IPS-20b (cell line): ENCODE results near the gene TAS1R3.
"Not testable (repeated sequence)": the region's sequence is repeated elsewhere in the genome, so short reads cannot be mapped to it uniquely, and the experiment has no call there.

Experiments used
- H3K27ac ChIP-seq: one replicate; pipeline ENCODE4 v1.5.1; 2013; ENCODE audit warnings: low read length
- H3K27me3 ChIP-seq: 2 replicates; pipeline ENCODE4 v1.6.1; 2013; ENCODE audit warnings: mild to moderate bottlenecking, low read length, inconsistent platforms; ENCODE audit not compliant: insufficient read depth
- H3K36me3 ChIP-seq: 2 replicates; pipeline ENCODE4 v1.6.1; 2013; ENCODE audit warnings: low read depth, mild to moderate bottlenecking, inconsistent platforms, low read length, moderate library complexity; ENCODE audit not compliant: insufficient read depth
- H3K4me1 ChIP-seq: 2 replicates; pipeline ENCODE4 v1.6.1; 2013; ENCODE audit warnings: mild to moderate bottlenecking, control low read depth, inconsistent platforms, low read length, moderate library complexity; ENCODE audit not compliant: insufficient read depth
- H3K4me3 ChIP-seq: 2 replicates; pipeline ENCODE4 v1.5.1; 2013; ENCODE audit warnings: mild to moderate bottlenecking, low read length, inconsistent platforms
- H3K9ac ChIP-seq: 2 replicates; pipeline ENCODE4 v1.6.1; 2013; ENCODE audit warnings: low read depth, mild to moderate bottlenecking, inconsistent platforms, low read length, moderate library complexity
- H3K9me3 ChIP-seq: 2 replicates; pipeline ENCODE4 v1.6.1; 2013; ENCODE audit warnings: mild to moderate bottlenecking, low read depth, low read length, inconsistent platforms; ENCODE audit not compliant: insufficient read depth

Gene TAS1R3

DNA sequence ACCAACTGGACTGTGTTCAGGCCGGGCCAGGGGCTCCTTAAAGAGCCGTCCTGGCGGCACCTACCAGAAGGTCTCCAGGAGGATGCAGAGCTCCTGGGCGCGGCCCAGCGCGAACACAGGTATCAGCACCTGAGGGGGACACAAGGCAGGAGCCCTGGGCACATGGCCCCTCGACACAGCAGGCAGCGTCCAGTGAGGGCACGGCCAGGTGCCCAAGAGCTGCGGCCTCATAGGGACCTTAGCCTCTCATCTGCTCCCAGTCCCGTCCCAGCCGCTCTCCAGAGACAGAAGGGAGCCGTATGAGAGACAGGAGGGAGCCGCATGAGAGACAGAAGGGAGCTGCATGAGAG lies 16.9 kb upstream of the TAS1R3 start:
- H3K36me3 ChIP-seq = peaks cover 64% of the 10 kb centered on the region
- no peak overlapping the region for H3K4me3 ChIP-seq
- H3K27me3 ChIP-seq = no peaks in the 10 kb centered on the region
- no peak overlapping the region for H3K9ac ChIP-seq
- no peaks in the 10 kb centered on the region for H3K9me3 ChIP-seq
- H3K27ac ChIP-seq = no peak overlapping the region
- peaks cover 11% of the 10 kb centered on the region for H3K4me1 ChIP-seq

DNA sequence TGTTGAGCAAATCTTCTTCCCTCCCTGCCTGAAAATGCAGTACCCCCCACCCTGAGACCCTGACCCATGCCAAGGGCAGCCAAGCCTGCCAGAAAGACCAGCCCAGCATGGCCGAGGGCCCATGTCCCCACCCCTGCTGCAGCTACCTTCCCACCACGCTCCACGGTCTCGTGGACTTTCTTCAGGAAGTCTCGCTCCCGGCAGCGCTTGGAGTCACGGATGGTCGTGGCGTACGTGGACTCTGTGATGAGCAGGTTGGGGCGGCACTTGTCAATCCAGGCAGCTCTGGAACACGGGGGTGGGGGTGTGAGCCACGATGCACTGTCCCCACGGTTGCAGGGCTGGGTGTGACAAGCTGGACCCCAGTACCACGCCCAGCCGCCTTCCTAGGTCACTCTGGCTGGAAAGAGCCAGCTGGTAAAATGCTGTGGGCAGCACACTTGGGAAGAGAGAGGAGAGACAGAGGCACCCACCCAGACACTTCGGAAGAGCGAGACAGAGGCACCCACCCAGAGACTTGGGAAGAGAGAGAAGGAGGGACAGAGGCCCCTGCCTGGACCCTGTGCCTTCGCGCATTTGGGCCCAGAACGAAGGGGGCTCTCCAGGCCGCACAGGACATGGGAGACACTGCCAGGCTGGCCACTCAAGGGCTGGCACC lies 16.3 kb upstream of the TAS1R3 start:
- Histone ChIP-seq H3K4me3 (peak overlapping the region; percentile 33; the same call in 1 of the 2 replicates), H3K27ac (no peak overlapping the region), H3K9me3 (no peaks in the 10 kb centered on the region), H3K4me1 (peaks cover 11% of the 10 kb centered on the region), H3K9ac (peak overlapping the region; percentile 79; the same call in 1 of the 2 replicates), H3K36me3 (peaks cover 70% of the 10 kb centered on the region), H3K27me3 (no peaks in the 10 kb centered on the region)

DNA sequence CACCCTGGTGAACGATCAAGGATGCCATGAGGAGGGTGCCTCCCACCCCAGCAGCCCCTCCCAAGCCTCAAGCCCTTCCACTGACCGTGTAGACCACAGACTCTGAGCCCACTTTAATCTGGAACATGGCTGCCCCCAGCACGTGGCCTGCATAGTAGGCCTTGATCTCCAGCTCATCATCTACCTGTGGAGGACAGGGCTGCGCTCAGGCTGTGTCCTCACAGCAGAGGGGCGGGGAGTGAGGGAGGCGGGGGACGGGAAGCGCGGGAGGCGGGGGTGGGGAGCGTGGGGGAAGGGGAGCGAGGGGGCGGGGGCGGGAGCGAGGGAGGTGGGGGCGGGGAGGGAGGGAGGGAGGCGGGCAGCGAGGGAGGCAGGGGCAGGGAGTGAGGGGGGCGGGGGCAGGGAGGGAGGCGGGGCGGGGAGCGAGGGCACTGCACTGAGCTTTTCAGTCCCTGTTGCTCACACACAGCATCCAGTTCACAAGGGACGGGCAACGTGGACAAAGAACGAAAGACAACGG lies 15.6 kb upstream of the TAS1R3 start:
- peaks cover 7% of the 10 kb centered on the region for H3K4me1 ChIP-seq
- H3K4me3 ChIP-seq = peak overlapping the region; percentile 38; the same call in 1 of the 2 replicates
- H3K27me3 ChIP-seq = no peaks in the 10 kb centered on the region
- H3K27ac ChIP-seq = no peak overlapping the region
- no peaks in the 10 kb centered on the region for H3K9me3 ChIP-seq
- peaks cover 70% of the 10 kb centered on the region for H3K36me3 ChIP-seq
- H3K9ac ChIP-seq = peak overlapping the region; percentile 79; the same call in 1 of the 2 replicates

DNA sequence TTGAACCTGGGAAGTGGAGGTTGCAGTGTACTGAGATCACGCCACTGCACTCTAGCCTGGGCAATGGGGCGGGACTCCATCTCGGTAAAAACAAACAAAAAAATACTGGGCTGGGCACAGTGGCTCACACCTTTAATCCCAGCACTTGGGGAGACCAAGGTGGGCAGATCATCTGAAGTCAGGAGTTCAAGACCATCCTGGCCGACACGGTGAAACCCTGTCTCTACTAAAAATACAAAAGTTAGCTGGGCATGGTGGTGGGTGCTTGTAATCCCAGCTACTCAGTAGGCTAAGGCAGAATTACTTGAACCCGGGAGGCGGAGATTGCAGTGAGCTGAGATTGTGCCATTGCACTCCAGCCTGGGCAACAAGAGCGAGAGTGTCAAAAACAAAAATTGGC lies 14.9 kb upstream of the TAS1R3 start:
- not testable (repeated sequence) for H3K9me3 ChIP-seq, H3K9ac ChIP-seq, H3K4me1 ChIP-seq, H3K4me3 ChIP-seq, H3K27me3 ChIP-seq, H3K27ac ChIP-seq
- peaks cover 66% of the 10 kb centered on the region for H3K36me3 ChIP-seq

DNA sequence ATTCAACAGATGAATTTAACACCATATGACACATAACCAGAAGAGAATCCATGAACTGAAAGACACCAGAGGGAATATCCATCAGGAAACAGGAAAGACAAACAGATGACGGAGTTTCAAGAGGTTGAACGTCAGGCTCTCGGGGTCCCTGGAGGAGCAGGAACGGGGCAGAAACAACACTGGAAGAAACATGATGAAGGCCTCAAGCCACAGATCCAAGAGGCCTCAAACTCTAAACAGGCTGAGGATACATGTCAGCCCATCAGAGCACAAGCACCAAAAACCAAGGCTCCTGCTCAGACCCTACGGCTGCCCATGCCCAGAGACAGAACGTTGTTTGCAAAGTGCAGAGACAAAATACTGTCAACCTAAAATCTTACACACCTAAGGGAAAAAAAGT lies 13.7 kb upstream of the TAS1R3 start:
- Histone ChIP-seq H3K27ac (no peak overlapping the region), H3K27me3 (no peaks in the 10 kb centered on the region)

DNA sequence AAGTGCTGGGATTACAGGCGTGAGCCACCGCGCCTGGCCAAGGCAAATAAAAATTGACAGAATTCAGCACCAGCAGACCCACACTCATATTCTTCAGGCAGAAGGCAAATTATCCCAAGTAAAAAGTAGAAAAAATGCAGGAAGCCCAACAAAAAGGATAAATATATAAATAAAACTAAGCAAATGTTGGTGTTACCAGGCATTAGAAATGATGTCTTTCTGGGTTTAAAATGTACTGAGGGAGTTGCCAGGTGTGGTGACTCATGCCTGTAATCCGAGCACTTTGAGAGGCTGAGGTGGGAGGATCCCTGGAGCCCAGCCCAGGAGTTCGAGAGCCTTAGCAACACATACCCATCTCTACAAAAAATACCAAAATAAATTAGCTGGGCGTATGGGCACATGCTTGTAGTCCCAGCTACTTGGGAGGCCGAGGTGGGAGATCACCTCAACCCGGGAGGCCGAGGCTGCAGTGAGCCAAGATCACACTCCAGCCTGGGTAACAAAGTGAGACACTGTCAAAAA lies 12.9 kb upstream of the TAS1R3 start:
- no peak overlapping the region for H3K9ac ChIP-seq
- no peak overlapping the region for H3K27ac ChIP-seq
- no peaks in the 10 kb centered on the region for H3K9me3 ChIP-seq
- H3K4me3 ChIP-seq = no peak overlapping the region
- peaks cover 7% of the 10 kb centered on the region for H3K4me1 ChIP-seq
- no peaks in the 10 kb centered on the region for H3K27me3 ChIP-seq
- H3K36me3 ChIP-seq = peaks cover 52% of the 10 kb centered on the region

More for the DNA sequence above, 13.7 kb upstream of the TAS1R3 start:
- Histone ChIP-seq H3K36me3 (peaks cover 59% of the 10 kb centered on the region), H3K9ac (no peak overlapping the region), H3K4me3 (no peak overlapping the region), H3K4me1 (peaks cover 7% of the 10 kb centered on the region), H3K9me3 (no peaks in the 10 kb centered on the region)

DNA sequence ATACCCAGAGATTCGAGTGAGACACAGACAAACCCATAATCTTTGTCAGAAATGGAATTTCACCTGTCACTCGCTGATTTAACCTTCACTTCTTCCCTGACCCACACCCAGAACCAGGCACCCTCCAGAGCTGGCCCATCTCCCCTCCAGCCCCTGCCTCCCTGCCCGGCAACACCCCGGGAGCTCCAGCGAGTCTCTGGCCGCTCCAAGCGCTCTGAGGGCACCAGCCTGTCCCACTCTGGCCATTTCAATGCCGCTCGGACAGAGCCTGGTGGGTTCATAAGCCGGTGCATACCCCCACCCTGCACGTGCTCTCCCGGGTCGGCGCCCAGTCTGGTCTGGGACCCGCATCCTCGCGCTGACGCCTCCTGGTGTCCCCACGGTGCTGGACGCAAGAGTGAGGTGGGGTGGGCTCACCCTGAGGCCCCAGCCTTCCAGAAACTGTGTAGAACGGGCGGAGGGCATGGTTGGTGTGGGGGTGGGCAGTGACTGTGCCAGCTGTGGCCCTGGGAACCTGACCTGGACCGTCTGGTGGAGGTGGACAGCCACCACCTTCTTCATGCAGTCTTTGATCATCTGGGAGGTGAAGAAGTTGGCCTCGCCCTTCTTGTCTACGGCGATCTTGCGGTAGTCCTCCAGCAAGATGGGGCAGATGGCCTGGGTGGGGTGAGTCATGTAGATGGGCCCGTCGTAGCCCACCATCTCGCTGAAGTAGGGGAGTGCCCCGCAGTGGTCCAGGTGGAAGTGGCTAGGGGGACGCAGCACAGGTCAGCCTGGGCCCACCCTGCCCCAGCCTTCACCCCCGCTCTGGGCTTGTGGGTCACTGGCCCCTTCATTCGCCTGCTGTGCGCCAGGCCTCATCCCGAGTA lies 12.1 kb upstream of the TAS1R3 start:
- Histone ChIP-seq H3K9me3 (no peaks in the 10 kb centered on the region), H3K4me3 (no peak overlapping the region), H3K4me1 (peaks cover 7% of the 10 kb centered on the region), H3K27ac (no peak overlapping the region), H3K9ac (no peak overlapping the region), H3K36me3 (peaks cover 44% of the 10 kb centered on the region), H3K27me3 (no peaks in the 10 kb centered on the region)

DNA sequence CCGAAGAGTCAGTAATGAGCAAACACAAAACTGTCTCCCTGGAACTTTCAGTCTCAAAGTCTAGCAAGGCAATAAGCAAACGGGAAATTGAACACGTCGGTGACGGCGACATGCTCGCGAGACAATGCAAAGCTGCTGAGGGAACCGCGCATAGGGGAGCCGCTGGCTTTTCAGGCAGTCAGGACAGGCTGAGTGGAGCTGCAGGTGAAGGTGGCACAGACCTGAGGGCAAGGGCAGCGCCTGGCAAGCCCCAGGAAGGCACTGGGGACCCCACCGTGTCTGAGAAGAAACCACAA lies 11.5 kb upstream of the TAS1R3 start:
- Histone ChIP-seq H3K27me3 (no peaks in the 10 kb centered on the region), H3K4me1 (peaks cover 7% of the 10 kb centered on the region), H3K27ac (no peak overlapping the region), H3K9me3 (no peaks in the 10 kb centered on the region), H3K9ac (no peak overlapping the region), H3K4me3 (no peak overlapping the region), H3K36me3 (peaks cover 38% of the 10 kb centered on the region)

DNA sequence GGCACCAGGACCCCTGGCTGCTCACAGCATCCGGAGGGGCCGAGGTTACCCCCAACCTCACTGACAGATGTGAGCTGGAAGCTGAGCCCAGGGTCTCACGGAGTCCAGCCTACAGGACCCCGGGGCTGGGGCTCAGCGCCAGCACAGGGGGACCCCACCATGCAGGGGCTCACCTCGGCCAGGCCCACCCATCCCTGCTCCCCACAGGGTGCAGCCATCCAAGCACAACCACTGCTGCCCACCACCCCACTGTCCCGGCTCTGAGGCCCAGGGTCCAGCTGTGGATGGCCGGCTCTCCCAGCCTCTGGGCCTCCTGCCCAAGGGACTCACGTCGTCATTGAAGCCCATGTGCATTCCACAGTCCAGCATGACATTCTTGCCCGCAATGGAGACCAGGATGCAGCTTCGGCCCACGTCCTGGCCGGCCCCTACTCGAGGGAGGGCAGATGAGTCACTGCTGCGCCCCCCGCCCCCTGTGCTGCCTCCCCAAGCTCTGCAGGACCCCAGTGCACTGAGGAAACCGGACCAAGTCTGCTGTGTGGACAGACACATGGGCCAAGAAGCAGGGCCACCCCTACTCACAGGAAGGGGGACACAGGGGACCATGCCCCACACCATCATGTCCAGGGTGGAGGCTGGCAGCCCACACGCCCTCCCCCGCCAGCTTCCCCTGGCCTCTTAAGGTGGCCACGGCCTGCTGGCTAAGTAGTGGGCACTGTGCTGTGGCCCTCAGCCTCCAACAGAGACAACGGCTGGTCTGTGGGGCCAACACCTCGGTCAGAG lies 10.2 kb upstream of the TAS1R3 start:
- no peak overlapping the region for H3K27ac ChIP-seq
- H3K27me3 ChIP-seq = no peaks in the 10 kb centered on the region
- peaks cover 33% of the 10 kb centered on the region for H3K36me3 ChIP-seq
- no peak overlapping the region for H3K9ac ChIP-seq
- H3K4me3 ChIP-seq = no peak overlapping the region
- peaks cover 3% of the 10 kb centered on the region for H3K4me1 ChIP-seq
- no peaks in the 10 kb centered on the region for H3K9me3 ChIP-seq

DNA sequence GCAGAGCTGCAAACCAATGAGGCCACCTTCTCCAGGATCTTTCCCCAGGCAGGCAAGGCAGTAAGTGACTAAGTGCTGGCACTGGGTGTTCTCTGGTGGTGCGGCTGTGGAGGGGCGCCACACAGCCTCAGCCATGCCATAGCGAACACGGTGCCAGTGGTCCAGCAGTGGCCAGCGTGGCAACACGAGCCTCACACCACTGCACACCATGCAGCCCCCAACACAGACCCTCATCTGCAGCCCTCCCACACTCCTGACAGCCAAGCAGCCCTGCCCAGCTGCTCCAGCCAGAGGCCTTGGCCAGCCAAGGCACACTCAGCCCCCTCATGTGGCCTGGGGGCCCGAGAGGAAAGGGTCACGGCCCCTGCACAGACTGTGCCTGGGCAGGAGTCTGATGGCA lies 9.6 kb upstream of the TAS1R3 start:
- Histone ChIP-seq H3K27me3 (no peaks in the 10 kb centered on the region), H3K4me1 (no peaks in the 10 kb centered on the region; the same call in 1 of the 2 replicates), H3K4me3 (no peak overlapping the region), H3K27ac (no peak overlapping the region), H3K36me3 (peaks cover 33% of the 10 kb centered on the region), H3K9me3 (no peaks in the 10 kb centered on the region), H3K9ac (no peak overlapping the region)

DNA sequence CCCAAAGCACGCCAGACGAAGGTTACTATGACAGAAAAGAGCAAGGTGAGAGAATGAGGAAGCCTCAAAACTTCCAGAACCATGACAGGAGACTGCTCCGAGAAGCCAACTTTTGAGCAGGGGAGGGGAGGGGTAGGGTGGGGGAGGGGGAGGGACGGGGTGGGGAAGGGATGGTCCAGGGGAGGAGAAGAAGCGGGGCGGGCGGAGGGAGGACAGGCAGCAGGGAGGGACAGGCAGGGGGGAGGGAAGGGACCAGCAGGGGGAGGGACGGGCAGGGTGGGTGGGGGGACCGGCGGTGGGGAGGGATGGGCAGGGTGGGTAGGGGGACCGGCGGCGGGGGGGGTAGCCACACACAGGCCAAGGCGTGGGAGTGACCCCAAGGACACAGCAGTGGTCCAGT lies 8.7 kb upstream of the TAS1R3 start:
- Histone ChIP-seq H3K27ac (no peak overlapping the region), H3K4me1 (no peaks in the 10 kb centered on the region; the same call in 1 of the 2 replicates), H3K9ac (no peak overlapping the region), H3K9me3 (no peaks in the 10 kb centered on the region), H3K4me3 (no peak overlapping the region), H3K27me3 (no peaks in the 10 kb centered on the region), H3K36me3 (peaks cover 29% of the 10 kb centered on the region)
